Stimulated activated CD8-positive, alpha-beta memory T cell treated with anti-CD3 and anti-CD28 coated beads, Interleukin-15, amount 100 ng/mL, for 24 hours (primary cell): ENCODE results near the gene MAD1L1.

Experiments
- DNase-seq: peaks from one replicate; pipeline ENCODE4 v3.0.0-alpha.2; 2020; ENCODE audit warnings: low read depth

The MAD1L1 gene

DNA sequence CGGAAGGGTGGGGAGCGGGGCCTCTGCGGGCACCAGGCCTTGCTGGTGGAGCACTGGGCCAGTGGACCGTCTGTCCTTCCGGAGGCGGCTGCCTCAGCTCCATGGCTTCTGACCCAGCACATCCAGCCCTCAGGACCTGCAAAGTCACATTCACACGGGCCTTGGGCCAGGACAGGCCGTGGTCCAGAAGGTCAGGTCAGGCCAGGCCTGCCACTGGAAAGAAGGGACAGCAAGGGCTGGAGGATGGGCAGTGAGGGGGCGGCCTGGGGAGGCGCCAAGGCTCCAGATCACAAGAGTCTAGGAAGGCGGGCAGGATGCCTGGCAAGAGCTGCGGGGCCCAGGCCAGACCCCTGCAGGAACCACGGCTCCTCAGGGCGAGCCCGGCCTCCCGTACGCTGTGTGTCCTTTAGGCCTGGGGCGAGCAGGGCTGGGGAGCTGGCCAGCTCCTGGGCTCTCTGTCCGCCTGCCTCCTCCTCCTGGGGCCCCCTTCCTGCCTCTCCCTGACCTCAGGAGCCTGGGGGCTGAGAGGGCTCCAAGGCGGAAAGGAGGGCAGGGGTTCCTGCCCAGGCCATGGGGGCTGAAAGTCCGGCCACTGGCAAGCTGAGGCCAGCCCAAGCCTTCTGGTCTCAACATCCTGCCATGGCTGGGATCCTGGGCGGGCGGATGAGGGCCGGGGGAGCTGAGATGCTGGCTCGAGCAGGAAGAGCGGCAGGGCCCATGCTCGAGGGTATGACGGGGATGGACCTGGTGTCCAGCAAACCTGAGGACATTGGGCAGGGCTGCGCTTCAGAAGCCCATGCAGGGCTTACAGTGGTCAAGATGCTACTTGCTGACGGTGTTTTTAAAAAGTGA, 336.9 kb downstream of the MAD1L1 start:
- no peak for DNase-seq

GRCh38 chr7:1894906-1895663, 337.7 kb downstream of the MAD1L1 start:
- DNase-seq = no peak

- no peak for DNase-seq
These were observed 338.3 kb downstream of the MAD1L1 start for GRCh38 chr7:1894313-1894900.

DNA sequence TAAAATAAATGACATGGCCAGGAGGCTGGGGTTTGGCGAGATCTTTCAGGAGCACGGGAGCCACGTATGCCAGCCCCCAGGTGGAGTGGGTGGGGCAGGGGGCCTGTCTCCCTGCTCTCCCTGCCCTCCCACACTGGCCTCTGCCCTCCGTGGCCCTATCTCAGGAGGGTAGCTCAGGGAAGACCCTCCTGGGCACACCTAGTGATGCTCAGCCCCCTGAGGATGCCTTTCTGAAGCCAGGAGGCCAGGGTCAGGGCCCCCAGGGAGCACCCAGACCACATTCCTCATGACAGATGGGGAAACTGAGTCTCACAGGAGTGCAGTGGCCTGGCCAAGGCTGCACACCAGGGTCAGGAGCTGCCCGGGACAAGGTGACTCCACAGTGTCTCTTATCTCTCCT, 339.3 kb downstream of the MAD1L1 start:
- no peak for DNase-seq

DNA sequence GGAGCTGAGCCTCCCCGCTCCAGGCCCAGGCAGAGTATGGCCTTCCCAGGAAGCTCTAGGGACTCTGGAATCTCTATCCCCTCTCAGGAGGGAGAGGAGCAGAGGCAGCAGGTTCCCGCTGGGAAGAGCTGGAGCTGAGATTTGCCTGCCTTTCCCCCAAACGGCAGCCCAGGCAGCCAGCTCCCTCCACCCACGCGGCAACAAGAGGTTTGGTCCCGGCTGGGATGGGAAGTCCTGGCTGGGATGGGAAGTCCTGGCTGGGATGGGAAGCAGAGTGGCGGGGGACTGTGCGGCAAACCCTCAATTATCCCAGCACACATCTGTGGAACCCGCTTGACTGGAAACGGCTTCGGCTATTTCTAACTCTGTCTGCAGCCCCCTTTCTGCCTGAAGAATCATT, 339.7 kb downstream of the MAD1L1 start:
- DNase-seq = no peak

DNA sequence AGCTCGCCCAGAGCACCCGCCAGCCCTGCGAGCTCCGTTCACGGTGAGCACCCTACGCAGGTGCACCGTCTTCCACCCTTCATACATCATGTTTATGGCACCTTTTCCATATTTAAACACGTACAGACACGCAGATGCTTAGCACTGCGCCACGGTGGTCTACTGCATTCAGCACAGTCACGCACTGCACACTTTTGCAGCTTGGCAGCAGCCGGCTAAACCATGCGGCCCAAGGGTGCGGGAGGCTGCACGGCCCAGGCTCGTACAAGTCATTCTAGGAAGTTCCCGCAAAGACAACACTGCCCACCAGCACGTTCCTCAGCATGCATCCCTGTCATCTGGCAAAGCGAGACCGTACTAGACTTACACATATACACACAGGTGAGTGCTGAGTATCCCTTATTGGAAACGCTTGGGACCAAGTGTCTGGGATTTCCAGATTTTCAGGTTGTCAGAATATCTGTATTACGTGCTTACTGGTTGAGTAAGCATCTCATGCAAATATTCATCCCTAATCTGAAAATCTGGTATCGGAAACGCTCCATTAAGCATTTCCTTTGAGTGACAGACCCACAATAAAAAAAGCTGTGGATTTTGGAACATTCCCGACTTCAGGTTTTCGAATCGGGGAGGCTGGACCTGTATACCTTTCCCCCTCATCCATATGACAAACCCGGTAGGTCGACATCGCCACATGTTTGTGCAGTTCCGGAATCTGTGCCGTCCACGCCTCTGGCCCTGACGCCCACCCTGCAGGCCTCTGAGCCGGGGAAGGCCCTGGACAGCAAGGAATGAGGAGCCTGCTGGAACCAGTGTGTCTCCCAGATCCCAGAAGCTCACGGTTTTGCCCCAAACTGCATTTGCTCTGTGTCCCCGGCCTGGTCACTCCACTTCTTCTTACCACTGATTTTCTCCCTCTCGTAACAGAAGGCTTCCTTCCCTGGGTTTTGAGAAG, 340.5 kb downstream of the MAD1L1 start:
- no peak for DNase-seq

- DNase-seq = no peak
These were observed 342.2 kb downstream of the MAD1L1 start for GRCh38 chr7:1890289-1891235.

- DNase-seq = no peak
These were observed 343.1 kb downstream of the MAD1L1 start for GRCh38 chr7:1889556-1890181.

DNA sequence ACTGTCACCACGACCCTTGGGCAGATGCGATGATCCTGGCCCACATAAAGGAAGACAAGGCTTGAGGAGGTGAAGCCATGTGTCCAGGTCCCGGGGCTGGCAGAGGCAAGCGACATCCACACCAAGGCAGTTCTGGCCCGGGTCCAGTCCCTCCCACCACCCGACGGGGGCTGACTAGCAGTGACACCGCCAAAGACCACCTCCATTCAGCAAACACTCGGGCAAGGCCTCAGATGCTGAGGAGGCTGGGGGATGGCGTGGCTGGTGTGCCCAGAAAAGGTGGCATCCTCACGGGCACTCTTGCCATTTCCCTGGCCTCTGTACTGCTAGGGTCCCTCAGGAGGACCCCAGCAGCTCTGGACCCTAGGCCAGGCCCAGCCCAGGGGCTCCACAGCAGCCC, 343.7 kb downstream of the MAD1L1 start:
- DNase-seq = no peak

DNA sequence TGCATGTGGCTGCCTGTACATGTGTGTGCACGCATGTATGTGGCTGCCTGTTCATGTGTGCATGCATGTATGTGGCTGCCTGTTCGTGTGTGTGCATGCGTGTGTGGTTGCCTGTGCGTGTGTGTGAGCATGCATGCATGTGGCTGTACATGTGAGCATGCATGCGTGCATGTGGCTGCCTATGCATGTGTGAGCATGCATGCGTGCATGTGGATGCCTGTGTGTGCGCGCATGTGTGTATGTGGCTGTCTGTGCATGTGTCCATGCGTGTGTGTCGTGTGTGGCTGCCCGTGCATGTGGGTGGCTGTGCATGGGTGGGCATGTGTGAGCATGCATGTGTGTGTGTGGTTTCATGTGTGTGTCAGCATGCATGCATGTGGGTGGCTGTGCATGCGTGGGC, 344.3 kb downstream of the MAD1L1 start:
- no peak for DNase-seq

DNA sequence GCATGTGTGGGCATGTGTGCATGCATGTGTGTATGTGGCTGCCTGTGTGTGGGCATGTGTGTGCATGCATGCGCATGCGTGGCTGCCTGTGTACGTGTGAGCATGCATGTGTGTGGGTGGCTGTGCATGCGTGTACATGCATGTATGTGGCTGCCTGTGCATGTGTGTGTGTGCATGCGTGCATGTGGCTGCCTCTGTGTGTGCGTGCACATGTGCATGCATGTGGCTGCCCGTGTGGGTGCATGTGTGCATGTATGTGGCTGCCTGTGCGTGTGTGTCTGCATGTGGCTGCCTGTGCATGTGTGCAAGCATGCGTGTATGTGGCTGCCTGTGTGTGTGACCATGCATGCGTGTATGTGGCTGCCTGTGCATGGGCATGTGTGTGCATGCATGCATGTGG, 345.5 kb downstream of the MAD1L1 start:
- DNase-seq = no peak

DNA sequence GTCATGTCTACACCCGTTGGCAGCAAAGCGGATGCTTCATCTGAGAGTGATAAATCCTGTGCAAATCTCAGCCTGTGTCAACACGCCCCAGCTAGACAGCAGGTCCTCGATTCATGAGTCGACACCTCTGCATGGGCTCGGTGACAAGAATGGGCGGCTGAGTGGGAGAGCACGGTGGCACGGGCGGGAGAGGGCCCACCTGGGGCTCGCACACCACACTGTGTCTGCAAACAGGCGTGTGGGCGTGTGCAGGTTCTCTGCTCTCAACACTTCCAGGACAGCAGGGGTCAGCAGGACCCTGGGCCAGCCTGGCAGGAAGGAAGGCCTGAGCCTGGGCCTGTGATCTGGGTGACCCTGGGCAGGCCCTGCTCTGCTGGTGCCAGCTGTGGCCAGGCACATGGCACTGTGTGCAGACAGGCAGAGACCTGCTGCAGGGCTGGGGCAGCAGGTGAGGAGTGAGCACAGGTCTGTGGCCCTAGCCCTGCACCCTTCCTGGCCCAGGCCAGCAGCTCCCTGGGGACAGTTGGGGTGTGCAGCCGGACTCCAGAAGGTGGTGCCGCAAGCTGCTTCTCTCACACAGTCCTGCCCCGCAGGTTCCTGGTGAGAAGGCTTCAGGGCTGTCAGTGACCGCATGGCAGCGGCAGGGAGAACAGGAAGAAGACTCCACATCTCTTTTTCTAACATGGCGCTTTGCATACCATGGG, 346.2 kb downstream of the MAD1L1 start:
- DNase-seq = no peak

DNA sequence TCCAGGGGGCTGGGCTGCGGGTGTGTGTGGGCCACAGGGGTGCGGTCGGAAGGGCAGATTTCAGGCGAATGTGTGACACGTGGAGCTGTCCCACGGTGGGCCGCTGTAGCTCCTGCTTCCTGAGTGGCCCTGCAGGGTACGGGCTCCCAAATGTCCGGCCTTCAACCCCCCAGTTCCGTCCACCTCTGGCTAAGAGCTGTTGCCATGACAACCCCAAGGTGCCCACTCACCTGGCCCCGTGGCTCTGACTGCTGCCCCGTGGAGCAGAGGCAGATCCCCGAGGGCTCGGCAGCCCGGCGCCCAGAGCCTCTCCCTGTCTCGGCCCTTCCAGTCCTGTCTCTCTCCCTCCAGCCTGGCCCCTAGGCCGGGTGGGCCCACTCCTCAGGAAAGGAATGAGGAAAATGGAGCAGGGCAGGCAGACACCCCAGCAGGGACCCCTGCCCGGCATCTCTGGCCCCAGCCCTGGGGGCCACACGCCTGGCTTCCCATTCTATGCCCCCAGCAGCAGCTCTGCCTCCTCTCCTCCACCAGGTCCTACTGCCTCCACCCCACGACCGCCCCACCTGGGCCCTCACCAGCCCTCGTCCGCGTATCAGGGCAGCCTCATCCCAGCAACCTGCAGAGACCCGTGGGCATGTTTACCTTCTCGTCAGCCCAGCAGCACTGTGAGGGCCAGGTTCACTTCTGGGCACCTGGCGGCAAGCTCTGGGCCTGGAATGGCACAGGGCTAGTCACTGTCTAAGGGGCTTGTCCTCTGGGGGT, 347.1 kb downstream of the MAD1L1 start:
- no peak for DNase-seq

GRCh38 chr7:1884583-1885350, 348.0 kb downstream of the MAD1L1 start:
- DNase-seq = no peak

DNA sequence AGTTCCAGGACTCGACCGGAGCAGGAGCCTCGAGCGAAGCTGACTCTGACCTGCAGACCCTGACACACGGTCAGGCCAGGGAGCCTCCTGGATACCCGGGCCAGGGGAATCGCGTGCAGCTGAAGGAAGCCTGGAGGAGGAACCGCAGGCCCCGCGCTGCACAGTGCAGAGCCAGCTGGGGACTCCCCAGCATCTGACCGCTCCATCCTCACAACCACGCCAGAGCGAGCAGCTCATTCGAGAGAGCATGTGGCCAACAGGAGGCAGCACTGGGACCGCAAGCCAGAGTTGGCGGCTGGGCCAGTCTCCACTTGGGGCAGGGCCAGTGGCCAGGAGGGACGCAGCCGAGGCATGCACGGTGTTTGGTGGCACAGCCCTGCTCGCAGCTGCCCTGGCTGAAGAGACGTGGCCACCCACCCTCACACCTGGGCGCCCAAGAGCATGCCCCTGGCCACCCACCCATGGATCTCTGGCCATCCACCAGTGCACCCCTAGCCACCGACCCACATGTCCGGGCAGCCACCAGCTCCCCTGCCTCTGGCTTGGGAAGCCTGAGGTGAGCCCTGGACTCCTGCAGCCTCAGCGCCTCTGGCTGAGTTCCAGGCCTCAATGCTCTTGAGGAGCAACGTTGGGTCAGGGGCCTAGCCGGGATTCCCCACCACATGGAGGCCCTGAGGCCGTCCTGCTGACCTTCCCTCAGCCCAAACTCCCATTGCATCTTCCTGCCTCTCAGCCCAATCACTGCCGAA, 348.7 kb downstream of the MAD1L1 start:
- DNase-seq = no peak

DNA sequence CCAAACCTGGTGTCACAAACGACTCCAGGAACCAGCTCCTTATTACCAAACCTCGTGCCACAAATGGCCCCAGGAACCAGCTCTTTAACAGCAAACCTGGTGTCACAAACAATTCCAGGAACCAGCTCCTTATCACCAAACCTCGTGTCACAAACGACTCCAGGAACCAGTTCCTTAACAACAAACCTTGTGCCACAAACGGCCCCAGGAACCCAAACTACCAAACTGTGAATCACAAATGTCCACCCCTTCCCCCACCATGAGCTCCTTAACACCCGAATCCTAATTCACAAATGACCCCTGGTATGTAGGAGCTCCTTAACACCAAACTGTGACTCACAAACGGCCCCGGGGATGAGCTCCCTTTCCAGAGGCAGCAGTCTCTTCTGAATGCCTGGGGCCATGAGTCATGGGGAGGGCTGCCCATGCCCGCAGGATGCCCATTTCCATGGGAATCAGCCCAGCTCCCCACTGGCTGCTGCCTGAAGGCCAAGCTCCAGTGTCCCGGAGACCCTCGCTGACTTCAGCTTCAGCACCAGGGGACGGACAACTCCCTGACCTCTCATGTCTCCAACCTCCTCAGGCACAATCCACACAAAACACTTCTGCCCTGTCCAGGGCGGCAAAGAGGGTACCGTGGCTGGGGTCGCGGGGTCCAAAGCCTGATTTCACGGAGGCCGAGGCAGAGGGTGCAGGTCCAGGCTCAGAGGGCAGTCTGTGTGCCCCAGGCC, 349.5 kb downstream of the MAD1L1 start:
- no peak for DNase-seq

DNA sequence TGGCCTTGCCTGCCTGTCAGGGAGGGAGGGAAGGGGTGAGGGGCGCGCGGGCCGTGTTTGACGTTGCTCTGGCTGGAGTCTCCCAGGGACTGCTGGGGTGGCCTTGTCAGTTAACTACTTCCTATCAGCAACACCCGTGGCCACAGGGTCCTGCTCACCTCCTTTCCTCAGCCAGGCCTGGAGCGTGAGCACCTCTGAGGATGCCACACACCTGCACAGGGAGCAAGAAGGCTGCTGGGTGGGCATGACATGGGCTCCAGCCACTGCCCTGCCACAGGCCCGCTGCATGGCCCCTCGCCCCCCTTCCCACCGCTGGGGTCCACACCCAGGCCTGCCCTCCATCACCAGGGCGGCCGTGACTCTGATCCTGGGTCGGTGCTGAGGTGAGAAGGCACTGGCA, 350.3 kb downstream of the MAD1L1 start:
- no peak for DNase-seq
